GM21786 (cell line): ENCODE results near the gene IFT43.

Experiments used
- ATAC-seq: cut with Tn5 transposase; IDR thresholded peaks from one replicate; pipeline ENCODE4 v1.9.1; 2021; ENCODE audit not compliant: unreplicated experiment

Gene IFT43

DNA sequence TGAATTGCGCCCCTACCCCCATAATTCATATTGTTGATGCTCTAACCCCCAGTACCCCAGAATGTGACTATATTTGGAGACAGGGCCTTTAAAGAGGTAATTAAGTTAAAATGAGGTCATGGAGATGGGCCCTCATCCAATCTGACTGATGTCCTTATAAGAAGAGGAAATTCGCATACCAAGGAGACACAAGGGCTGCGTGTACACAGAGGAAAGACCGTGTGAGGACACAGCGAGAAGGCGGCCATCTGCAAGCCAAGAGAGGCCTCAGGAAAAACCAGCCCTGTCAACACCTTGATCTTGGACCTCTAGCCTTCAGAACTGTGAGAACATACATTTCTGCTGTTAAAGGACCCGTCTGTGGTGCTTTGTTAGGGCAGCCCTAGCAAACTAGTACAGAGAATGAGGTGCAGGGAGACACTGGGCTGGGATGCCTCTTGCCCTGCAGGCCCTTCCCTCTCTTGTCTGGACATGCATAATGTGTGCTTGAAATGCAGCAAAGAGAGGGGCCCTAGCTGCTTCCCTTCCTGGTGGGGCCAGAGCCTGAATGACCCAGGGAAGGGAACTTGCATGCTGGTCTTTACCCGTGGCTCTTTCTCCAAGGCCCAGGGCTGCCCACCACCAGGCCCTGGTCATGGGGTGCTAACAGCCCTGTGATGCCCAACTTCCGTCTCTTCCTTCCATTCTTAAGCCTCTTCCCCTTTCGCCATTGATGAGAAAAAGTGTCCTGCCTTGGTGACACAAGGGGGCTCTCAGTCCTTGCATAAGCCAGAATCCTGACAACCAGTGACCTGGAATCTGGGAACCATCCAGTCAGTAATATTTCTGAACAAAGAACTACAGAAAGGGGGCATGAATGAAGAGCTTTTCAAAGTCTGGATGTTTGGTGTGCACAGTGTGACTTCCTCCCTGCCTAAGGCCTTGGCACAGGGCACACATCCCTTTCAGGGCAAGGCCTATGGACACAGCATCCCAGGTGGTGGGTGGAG lies 116.1 kb downstream of the IFT43 start:
- ATAC-seq: no peak

- ATAC-seq: no peak
These were observed 119.3 kb downstream of the IFT43 start for GRCh38 chr14:76104802-76105355.

GRCh38 chr14:76106188-76106587 lies 120.6 kb downstream of the IFT43 start:
- no peak for ATAC-seq

DNA sequence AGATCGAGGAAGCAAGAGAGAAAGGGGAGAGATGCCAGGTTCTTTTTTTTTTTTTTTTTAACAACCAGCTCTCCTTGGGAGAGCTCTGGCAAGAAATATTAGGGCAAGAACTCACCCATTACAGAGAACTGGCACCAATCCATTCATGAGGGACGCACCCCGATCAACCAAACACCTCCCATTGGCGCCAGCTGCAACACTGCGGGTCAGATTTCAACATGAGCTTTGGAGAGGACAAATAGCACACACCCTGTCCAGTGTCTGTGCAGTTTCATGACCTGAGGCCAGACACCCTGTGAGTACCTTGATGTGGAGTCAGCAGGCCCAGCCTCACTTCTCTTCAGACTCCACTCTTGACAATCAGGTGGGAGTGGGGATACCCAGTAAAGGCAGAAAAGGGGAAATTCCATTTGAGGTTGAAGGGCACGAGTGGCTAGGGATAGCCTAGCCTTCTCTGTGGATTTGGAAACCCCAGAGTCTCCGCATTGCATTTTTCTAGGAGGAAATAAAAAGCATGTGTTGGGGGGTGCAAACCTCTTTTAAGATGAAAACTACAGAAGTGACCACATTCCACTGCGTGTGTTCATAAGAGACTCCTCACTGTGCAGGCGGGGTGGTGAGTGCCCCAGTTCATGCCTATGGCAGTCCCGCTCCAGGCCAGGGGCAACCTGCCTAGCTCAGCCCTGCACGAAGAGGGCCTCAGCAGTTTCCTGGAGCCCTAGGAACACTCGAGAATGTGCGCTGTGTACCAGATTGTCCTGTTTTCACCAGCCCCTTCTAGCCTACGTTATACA lies 123.7 kb downstream of the IFT43 start:
- ATAC-seq: no peak

DNA sequence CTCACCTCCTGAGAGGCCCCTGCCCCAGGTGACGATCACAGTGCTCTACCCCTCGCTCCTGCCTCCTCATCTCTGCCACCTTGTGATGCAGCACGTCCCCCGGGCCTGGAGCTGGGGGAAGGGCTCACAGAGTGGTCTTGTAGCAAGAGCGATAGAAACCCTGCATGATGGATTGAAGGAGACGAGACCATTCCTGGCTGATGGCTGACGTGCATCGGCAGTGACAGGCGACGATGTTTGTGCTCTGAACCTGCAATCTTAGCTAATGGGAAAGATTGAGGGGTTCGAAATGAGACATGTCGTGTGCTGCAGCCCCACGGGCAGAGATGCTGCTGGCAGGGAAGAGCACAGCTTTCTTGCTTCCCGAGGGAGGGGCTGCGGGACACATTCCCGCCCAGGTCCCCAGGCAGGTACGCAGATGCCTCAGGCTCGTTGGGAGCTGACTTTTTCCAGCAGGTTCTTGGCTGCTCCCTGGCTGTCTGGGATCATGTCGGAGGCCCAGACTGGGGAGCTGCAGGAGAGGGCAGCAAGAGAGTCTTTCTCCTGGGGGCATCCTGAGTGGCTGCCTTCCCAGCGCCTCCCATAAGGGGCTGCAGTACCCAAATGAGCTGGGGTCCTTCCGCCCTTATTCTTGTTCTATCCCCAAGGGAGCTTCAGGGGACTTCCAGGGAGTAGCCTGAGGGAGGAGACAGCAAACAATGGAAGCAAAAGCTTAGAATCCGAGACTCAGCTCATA lies 127.5 kb downstream of the IFT43 start:
- ATAC-seq: no peak

- no peak for ATAC-seq
These were observed 128.1 kb downstream of the IFT43 start for GRCh38 chr14:76113691-76114090.

GRCh38 chr14:76115010-76115422 lies 129.5 kb downstream of the IFT43 start:
- ATAC-seq: no peak

DNA sequence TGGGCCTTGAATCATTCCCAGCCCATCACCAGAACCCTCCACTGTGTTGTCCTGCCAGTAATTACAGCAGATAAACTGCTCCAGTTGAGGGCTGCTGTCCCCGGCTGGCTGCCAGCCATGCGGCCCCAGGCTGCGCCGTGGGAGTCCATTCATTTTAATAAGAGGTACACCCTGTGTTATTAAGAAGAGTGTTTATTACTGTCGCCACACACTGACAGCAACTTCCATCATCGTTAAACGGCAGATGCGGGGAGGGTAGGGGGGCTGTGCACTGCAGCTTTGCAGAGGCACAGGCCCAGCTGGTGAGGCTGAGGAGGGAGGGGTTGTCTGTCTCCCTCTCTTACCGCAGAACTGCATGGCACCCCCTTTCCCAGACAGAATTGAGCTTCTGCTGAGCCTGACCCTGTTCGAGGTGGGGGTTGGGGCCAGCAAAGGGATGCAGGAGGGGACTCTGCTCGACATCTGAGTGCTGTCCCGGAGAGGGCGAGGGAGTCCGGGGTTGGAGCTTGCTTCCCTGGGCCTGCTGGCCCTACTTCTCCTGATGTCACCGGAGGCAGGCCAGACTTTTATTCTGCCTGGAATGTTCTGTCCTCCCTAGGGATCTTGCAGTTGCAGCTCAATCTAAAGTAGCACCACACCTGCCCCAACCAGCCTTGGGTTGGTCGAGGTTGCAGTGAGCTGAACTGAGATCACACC lies 132.4 kb downstream of the IFT43 start:
- ATAC-seq: no peak

GRCh38 chr14:76118594-76118993 lies 133.0 kb downstream of the IFT43 start:
- ATAC-seq: no peak

DNA sequence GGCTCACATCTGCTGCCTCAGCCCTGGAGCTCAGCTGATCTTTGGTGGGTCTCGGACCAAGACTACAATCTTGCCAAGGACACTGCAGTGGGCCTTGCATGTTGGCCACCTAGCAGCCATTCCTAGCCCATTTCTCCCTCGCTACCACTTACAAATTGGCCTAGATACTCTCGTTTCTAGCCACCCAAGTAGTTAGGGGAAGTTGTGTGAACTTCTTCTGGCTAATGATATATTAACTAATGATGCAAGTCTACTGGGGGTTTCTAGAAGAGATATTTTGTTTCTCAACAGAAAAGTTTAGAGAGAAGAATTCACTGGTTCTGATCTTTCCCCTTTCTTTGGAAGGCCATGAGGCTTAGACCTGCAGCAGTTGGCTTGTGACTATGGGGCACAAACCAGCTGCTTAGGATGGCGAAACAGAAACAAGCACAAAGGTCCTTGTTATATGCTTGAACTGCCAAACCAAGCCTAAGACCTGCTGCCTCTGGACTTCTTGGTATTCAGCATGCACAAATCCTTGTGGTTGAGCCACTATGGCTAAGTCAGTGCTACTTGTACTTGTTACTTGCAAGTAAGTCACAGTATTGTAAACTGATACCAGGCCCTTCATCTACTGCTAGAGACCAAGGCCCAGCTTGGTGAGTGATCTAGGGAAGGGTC lies 135.7 kb downstream of the IFT43 start:
- no peak for ATAC-seq

GRCh38 chr14:76123426-76124225 lies 138.1 kb downstream of the IFT43 start:
- no peak for ATAC-seq

- ATAC-seq: no peak
These were observed 139.9 kb downstream of the IFT43 start for GRCh38 chr14:76125511-76125910.

GRCh38 chr14:76126076-76126475 lies 140.5 kb downstream of the IFT43 start:
- no peak for ATAC-seq

- ATAC-seq: no peak
These were observed 144.5 kb downstream of the IFT43 start for GRCh38 chr14:76129851-76130576.

GRCh38 chr14:76131071-76131965 lies 145.8 kb downstream of the IFT43 start:
- no peak for ATAC-seq

DNA sequence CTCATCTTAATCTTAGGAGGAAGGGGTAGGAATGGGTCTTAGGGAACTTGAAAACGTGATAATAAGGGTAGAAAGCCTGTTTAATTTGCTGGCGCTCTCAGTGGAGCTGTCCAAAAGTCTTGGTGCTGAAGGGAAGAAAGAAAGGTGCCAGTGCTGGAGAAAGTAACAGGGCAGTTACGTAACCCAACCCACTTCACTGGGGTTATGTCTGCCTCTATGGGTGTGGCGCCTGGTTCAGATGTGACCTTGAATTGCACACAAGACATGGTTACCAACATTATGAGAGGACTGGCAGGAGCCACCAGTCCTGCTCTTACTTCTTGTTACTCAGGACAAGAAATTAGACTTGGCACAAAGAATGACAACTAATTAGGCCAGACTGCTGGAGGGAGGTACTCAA lies 147.5 kb downstream of the IFT43 start:
- ATAC-seq: no peak
